WERI-Rb-1 (cell line): Measurements from ENCODE around the gene C22orf23.
"Not testable (repeated sequence)": the region's sequence is repeated elsewhere in the genome, so short reads cannot be mapped to it uniquely, and the experiment has no call there.

Experiments used
- DNase-seq: peaks from one replicate; pipeline ENCODE4 v3.0.0-alpha.2; 2020
- H3K27ac ChIP-seq: fragments of 250-450 bp; sonication (Bioruptor Pico); 2 replicates; pipeline ENCODE4 v1.5.1; 2020; ENCODE audit warnings: mild to moderate bottlenecking, moderate library complexity
- H3K27me3 ChIP-seq: fragments of 250-450 bp; sonication (Bioruptor Pico); 2 replicates; pipeline ENCODE4 v1.5.1; 2021; ENCODE audit warnings: mild to moderate bottlenecking, low read depth, moderate library complexity; ENCODE audit not compliant: insufficient read depth, severe bottlenecking
- H3K36me3 ChIP-seq: fragments of 250-450 bp; sonication (Bioruptor Pico); 2 replicates; pipeline ENCODE4 v1.5.1; 2020; ENCODE audit warnings: mild to moderate bottlenecking, moderate library complexity
- H3K4me3 ChIP-seq: 2 replicates; pipeline ENCODE4 v1.5.1; 2011; ENCODE audit warnings: low read depth, mild to moderate bottlenecking, control low read depth, low read length
- H3K9me3 ChIP-seq: fragments of 250-450 bp; sonication (Bioruptor Pico); 2 replicates; pipeline ENCODE4 v1.5.1; 2021; ENCODE audit warnings: mild to moderate bottlenecking, moderate library complexity; ENCODE audit not compliant: severe bottlenecking
- CTCF ChIP-seq: IDR thresholded peaks from 2 replicates; pipeline ENCODE4 v1.5.1; 2011; ENCODE audit warnings: low read depth, mild to moderate bottlenecking, control low read depth, inconsistent platforms, low read length

The C22orf23 gene

GRCh38 chr22:37951305-37951704 lies 2.1 kb downstream of the C22orf23 start:
- peaks cover 5% of the 10 kb centered on the region; the same call in 1 of the 2 replicates for H3K36me3 ChIP-seq
- no peaks in the 10 kb centered on the region for H3K27me3 ChIP-seq
- H3K4me3 ChIP-seq, result no peak overlapping the region
- no peak for DNase-seq
- no peaks in the 10 kb centered on the region for H3K9me3 ChIP-seq
- H3K27ac ChIP-seq, result no peak overlapping the region
- TF ChIP-seq CTCF, result 0 out of 2 replicates have a peak, but pooled peaks have one; percentile 3

GRCh38 chr22:37947142-37947795 lies 6.1 kb downstream of the C22orf23 start:
- not testable (repeated sequence) for H3K27ac ChIP-seq, H3K4me3 ChIP-seq, DNase-seq, H3K27me3 ChIP-seq, H3K36me3 ChIP-seq, H3K9me3 ChIP-seq

GRCh38 chr22:37944423-37944822 lies 9.0 kb downstream of the C22orf23 start:
- H3K36me3 ChIP-seq, H3K27me3 ChIP-seq, H3K27ac ChIP-seq, H3K4me3 ChIP-seq, H3K9me3 ChIP-seq, DNase-seq: not testable (repeated sequence)

GRCh38 chr22:37943825-37944198 lies 9.6 kb downstream of the C22orf23 start:
- no peaks in the 10 kb centered on the region for H3K27me3 ChIP-seq
- H3K27ac ChIP-seq, result no peak overlapping the region
- no peak overlapping the region for H3K4me3 ChIP-seq
- H3K36me3 ChIP-seq, result peaks cover 6% of the 10 kb centered on the region
- H3K9me3 ChIP-seq, result no peaks in the 10 kb centered on the region
- TF ChIP-seq CTCF, result no peak
- no peak for DNase-seq

- TF ChIP-seq CTCF, result no peak
- no peak for DNase-seq
- H3K4me3 ChIP-seq, result no peak overlapping the region
- no peaks in the 10 kb centered on the region for H3K9me3 ChIP-seq
- no peak overlapping the region for H3K27ac ChIP-seq
- H3K27me3 ChIP-seq, result no peaks in the 10 kb centered on the region
- H3K36me3 ChIP-seq, result peaks cover 9% of the 10 kb centered on the region
Measured at GRCh38 chr22:37943136-37943824, 10.1 kb downstream of the C22orf23 start.

GRCh38 chr22:37942133-37942532 lies 11.3 kb downstream of the C22orf23 start:
- H3K36me3 ChIP-seq, result peaks cover 11% of the 10 kb centered on the region
- no peak for DNase-seq

More at GRCh38 chr22:37942133-37942532, 11.3 kb downstream of the C22orf23 start:
- no peak for TF ChIP-seq CTCF
- Histone ChIP-seq H3K4me3 (no peak overlapping the region), H3K27ac (no peak overlapping the region), H3K9me3 (no peaks in the 10 kb centered on the region), H3K27me3 (no peaks in the 10 kb centered on the region)
